Measurements from ENCODE around the gene SDK1.
"Not testable (repeated sequence)": the region's sequence is repeated elsewhere in the genome, so short reads cannot be mapped to it uniquely, and the experiment has no call there.

Gene SDK1

GRCh38 chr7:3937146-3937545 is 636.1 kb downstream of the SDK1 start:
- DNase-seq = no peak

- no peak for DNase-seq
Measured at GRCh38 chr7:3937605-3938004, 636.6 kb downstream of the SDK1 start.

- DNase-seq = not testable (repeated sequence)
Measured at GRCh38 chr7:3941706-3942105, 640.7 kb downstream of the SDK1 start.

- DNase-seq = no peak
Measured at GRCh38 chr7:3942276-3942675, 641.2 kb downstream of the SDK1 start.

DNA sequence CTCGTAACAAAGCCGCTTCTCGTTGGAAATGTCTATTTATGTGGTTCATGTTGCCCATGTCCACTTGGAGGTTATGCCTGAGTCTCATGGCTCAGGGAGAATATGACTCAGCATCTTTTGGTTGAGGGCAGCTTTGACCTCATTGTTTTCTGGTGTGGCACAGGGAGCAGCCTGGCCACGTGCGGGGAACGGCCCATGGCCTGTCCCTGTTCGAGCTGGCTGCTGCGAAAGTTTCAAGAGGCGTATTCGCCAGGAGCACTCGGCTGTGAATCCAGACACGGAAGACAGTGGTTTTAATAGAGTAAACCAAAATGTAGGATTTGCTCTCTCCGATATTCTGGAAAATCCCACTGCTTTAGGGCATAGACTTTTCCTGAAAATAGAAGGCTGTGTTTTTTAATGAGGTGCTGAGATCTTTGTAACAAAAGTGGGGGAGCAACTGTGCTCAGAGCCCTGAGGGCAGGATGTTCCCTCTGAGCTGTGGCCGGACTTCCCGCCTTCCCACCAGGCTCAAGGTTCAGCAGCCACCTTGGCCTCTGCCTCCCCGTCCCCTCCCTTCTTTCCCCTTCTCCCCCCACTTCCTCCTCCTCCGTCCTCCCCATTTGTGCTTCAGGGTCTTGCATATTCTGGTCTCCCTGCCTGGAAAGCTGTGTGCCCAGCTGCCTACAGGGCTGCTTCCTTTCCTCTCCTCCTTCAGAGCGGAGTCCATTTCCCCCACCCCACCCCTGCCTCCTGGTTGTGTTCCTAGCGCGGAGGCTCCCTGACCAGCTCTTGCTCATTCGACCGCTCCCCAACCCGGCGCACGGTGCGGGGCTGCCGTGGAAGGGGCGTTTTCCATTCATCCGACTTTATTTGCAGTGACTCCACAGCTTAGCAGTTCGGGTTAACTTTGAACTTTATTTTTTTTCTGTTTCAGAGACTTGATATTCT is 642.0 kb downstream of the SDK1 start:
- DNase-seq = no peak

GRCh38 chr7:3943779-3944520 is 642.9 kb downstream of the SDK1 start:
- DNase-seq = no peak

DNA sequence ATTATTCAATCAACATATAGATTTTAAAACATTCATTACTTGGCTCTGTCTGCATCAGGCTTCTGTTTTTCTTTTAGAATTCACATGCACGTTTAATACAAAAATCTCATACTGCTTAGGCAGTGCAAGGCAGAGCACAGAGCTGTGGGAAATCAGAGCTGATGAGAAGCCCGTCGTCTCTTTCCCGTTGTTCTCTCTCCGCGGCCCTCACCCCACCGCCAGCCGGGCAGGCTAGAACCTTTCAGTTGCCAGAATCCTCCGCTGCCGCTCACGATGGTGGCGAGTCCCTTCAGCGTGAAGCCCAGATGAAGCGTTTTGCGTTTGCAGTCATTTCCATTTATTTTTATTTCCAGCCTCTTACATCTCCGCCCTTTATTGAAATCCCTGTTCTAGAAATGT is 648.2 kb downstream of the SDK1 start:
- DNase-seq = no peak

- no peak for DNase-seq
Measured at GRCh38 chr7:3950249-3950648, 649.2 kb downstream of the SDK1 start.

- no peak for DNase-seq
Measured at GRCh38 chr7:3951316-3952055, 650.4 kb downstream of the SDK1 start.

GRCh38 chr7:3953133-3953532 is 652.1 kb downstream of the SDK1 start:
- no peak for DNase-seq

DNA sequence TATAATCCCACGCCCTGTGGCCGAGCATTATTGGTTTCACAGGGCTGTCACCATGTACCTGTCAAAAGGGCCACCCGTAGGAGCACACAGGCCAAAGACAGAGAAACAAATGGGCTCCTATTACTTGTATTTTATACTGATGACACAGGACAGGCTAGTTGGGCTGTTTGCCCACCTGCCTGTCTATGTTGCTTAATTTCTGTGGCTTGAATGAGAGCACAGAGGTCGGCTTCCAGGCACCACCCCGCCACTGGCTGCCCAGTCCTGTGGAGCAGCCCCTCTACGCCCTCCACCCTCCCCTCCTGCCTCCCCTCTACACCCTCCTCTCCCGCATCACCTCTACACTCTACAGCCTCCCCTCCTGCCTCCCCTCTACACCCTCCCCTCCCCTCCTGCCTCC is 652.9 kb downstream of the SDK1 start:
- no peak for DNase-seq

DNA sequence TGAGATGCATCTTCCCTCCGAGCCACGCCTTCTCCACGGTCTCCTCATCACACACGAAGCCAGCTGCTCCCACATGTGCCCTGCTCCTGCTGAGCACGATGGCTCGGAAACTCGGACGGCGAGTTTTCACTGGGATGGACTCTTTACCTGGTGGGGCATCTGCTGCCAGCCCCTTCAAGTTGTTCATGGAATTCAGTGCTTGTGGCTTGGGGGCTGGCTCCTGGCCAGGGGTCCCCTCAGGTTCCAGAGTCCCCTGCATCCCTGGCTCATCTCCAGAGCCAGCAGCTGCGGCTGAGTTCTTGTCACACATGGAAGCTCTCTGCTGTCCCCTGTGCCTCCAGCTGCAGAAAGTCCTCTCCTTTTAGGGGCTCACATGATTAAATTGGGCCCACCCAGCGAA is 654.0 kb downstream of the SDK1 start:
- no peak for DNase-seq

GRCh38 chr7:3955751-3956696 is 655.0 kb downstream of the SDK1 start:
- DNase-seq = no peak

- no peak for DNase-seq
Measured at GRCh38 chr7:3956949-3957348, 655.9 kb downstream of the SDK1 start.

- no peak for DNase-seq
Measured at GRCh38 chr7:3957472-3958108, 656.5 kb downstream of the SDK1 start.

DNA sequence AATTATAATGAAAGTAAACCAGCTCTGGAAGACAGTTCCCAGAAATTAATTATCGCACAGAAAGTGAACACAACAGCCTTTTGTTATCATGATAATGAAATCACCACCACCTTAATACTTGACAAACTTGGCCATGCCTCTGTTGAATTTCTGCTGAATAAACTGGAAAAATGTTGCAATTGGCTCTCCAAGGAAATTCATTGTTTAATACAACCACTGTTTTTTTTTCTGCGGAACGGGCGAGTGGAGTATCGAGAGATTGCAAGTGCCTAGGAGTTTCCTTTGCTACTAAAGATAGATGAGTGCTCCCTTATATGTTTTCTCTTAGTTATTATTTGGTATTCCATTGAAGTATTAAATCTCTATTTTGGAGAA is 657.0 kb downstream of the SDK1 start:
- no peak for DNase-seq

- no peak for DNase-seq
Measured at GRCh38 chr7:3959364-3959763, 658.3 kb downstream of the SDK1 start.

DNA sequence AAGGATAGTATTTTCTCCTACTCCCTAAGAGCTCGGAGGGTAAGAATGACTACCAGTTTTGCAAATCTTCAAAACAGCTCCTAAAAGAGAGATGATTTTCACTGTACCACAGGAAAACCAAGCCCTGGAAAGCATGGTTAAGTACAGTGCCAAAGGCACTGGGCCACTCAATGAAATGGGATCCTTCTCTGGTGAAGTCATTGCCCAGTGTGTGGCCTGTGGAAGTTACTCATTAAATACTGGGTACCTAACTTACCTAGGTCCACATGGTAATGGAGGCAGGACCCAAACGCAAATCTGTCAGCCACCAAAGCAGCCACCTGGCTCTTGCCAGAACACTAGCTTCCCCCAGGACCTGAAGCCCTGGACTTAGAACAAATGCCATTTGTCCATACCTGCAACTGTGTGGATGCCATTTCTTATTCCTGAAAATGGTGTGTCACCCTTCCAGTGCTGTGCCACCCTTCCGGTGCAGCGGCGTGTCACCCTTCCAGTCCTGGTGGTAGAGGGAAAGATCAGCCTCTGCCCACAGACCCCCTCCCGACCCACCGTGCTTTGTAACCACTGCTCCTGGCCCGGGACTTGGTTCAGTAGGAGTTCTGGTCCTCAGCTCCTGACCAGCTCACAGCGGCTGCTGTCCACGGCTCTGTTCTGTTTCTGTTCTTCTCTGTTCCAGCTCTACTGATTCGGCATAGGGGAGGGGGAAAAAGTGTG is 659.2 kb downstream of the SDK1 start:
- no peak for DNase-seq

- no peak for DNase-seq
Measured at GRCh38 chr7:3960942-3961341, 659.9 kb downstream of the SDK1 start.

- DNase-seq = no peak
Measured at GRCh38 chr7:3961857-3962503, 660.9 kb downstream of the SDK1 start.

GRCh38 chr7:3963768-3964167 is 662.7 kb downstream of the SDK1 start:
- DNase-seq = not testable (repeated sequence)
